Measurements from ENCODE around the gene EFEMP1. TPM values are rescaled to one million over a fixed set of nuclear protein-coding genes. Genes with fewer than 3 reads are reported as not detected.
A peak's percentile ranks its signal among the peaks of the same experiment; 100 is the strongest.

EFEMP1 gene
- total and polyA plus RNA-seq, 12 donors: 15.7 to 157 (median 32.5) TPM

DNA sequence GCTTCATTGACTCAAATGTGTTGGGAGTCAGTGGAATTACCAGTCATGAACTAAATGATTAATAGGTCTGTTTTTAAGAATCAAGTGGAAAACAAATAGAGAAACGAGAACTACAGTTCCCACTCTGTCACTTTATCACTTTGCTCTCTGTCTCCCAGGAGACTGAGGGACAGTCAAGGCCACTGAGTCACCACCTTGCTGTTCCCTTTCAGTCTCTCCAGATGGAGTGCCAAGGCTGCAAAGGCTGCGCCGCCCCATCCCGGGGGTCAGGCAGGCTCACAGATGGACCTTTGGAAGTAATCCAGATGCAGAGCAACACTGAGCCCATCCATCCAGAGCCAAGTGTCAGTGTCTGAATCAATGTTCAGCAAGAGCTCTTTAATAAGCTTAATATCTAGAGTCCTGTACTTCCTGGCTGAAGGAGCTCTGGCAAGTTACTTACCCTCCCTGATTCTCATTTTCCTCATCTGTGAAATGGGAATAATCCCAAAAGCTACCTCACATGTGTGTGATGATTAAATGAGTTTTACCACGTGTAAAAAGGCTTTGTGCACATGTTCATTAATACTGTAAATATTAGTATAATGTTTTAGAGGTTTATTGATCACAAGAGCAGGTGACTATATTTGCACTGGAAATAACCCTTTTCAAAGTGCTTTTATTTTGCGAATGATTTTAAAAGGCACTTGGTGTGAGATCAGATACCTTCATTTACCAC is 43.0 kb upstream of the EFEMP1 start:
- DNase-seq: peak; percentile 19 to 31
- peaks cover 0 to 5% (median 0%) of the 10 kb centered on the region in 11 donors for H3K9me3 ChIP-seq

DNA sequence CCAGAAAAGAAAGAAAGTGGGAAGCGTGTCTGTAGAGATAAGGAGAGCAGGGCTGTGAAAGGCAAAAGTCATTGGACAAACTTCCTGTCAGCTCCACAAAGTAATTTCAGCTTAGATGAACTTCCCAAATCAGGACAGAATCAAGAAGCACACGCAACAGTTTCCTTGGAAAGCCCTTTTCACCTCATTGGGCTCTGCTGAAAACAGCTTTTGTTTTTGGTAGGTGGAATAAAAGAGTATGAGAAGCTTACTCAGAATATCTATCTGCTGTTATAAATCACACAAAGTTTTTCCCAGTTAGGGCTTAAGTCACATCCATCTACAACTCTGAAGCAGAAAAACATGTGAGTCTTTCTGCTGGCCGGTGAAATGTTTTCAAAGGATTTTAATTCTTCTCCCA is 42.4 kb upstream of the EFEMP1 start:
- Histone ChIP-seq H3K27ac (peak overlapping the region in 6 of 10 donors; percentile 14 to 67 (median 49)), H3K36me3 (no peaks in the 10 kb centered on the region), H3K4me3 (no peak overlapping the region), H3K9me3 (peaks cover 0 to 5% (median 0%) of the 10 kb centered on the region in 11 donors), H3K27me3 (peaks cover 0 to 4% (median 0%) of the 10 kb centered on the region in 7 donors), H3K4me1 (peaks cover 0 to 17% (median 3%) of the 10 kb centered on the region in 9 donors)
- DNase-seq: no peak
- intact Hi-C loops (cut with DNase I): loop anchor here in 2 of 10 donors (2.0 to 10.0 kb wide), 2 partner anchors 57 to 201 kb away; no protein-coding TSS in a partner anchor
- WGBS, 2 donors: 28 to 34% methylated on average over 3 of the region's 3 CpGs
- ATAC-seq: peak in 6 of 8 donors; percentile 24 to 66 (median 52)
- TF ChIP-seq, protein P1, sequence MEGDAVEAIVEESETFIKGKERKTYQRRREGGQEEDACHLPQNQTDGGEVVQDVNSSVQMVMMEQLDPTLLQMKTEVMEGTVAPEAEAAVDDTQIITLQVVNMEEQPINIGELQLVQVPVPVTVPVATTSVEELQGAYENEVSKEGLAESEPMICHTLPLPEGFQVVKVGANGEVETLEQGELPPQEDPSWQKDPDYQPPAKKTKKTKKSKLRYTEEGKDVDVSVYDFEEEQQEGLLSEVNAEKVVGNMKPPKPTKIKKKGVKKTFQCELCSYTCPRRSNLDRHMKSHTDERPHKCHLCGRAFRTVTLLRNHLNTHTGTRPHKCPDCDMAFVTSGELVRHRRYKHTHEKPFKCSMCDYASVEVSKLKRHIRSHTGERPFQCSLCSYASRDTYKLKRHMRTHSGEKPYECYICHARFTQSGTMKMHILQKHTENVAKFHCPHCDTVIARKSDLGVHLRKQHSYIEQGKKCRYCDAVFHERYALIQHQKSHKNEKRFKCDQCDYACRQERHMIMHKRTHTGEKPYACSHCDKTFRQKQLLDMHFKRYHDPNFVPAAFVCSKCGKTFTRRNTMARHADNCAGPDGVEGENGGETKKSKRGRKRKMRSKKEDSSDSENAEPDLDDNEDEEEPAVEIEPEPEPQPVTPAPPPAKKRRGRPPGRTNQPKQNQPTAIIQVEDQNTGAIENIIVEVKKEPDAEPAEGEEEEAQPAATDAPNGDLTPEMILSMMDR (IDR thresholded peaks at IDR 0.05): no peak

More for the DNA sequence above, 43.0 kb upstream of the EFEMP1 start:
- peaks cover 0 to 17% (median 3%) of the 10 kb centered on the region in 9 donors for H3K4me1 ChIP-seq
- peak in 7 of 8 donors; percentile 43 to 83 (median 70) for ATAC-seq
- peaks cover 0 to 4% (median 0%) of the 10 kb centered on the region in 7 donors for H3K27me3 ChIP-seq
- peak overlapping the region in 5 of 10 donors; percentile 36 to 67 (median 53) for H3K27ac ChIP-seq
- 39 to 48% methylated on average over 6 of the region's 6 CpGs for WGBS, 2 donors
- TF ChIP-seq, protein P1 (IDR thresholded peaks at IDR 0.05): no peak
- no peaks in the 10 kb centered on the region for H3K36me3 ChIP-seq
- intact Hi-C loops (cut with DNase I): loop anchor here in 2 of 10 donors (2.0 to 10.0 kb wide), 2 partner anchors 58 to 202 kb away; no protein-coding TSS in a partner anchor
- no peak overlapping the region for H3K4me3 ChIP-seq

DNA sequence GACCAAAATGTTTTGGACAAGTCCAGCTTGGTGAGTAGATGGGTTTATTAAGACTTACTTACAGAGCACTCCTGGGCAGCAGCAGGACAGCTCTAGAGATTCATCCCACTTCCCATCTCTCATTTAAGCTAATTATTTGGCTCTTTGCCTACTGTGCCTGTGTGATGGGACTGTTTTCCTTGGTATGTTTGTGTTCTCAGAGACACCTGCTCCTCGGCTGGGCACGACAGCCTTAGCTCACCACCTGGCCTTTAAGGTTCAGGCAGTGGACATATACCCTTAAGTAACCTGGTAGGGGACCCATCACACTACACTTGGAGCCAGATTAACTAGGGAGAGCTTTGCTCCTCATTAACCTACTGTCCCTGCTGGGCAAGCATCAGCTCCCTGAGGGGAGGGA is 41.7 kb upstream of the EFEMP1 start:
- H3K4me1 ChIP-seq: peaks cover 0 to 17% (median 3%) of the 10 kb centered on the region in 9 donors
- TF ChIP-seq, protein P1 (IDR thresholded peaks at IDR 0.05): no peak
- ATAC-seq (peak in 1 of 8 donors; percentile 10), DNase-seq (no peak)
- H3K27ac ChIP-seq: peak overlapping the region in 6 of 10 donors; percentile 14 to 67 (median 49)
- peaks cover 0 to 5% (median 0%) of the 10 kb centered on the region in 11 donors for H3K9me3 ChIP-seq
- intact Hi-C loops (cut with DNase I): loop anchor here in 1 of 10 donors (10.0 kb wide), 1 partner anchor 200 kb away; no protein-coding TSS in a partner anchor
- H3K4me3 ChIP-seq: no peak overlapping the region
- no peaks in the 10 kb centered on the region for H3K36me3 ChIP-seq
- 54 to 68% methylated on average over 2 of the region's 2 CpGs for WGBS, 2 donors
- no peaks in the 10 kb centered on the region for H3K27me3 ChIP-seq

- Histone ChIP-seq H3K4me3 (no peak overlapping the region), H3K4me1 (peaks cover 0 to 17% (median 3%) of the 10 kb centered on the region in 9 donors), H3K36me3 (no peaks in the 10 kb centered on the region), H3K9me3 (no peaks in the 10 kb centered on the region), H3K27me3 (no peaks in the 10 kb centered on the region), H3K27ac (no peak overlapping the region)
- TF ChIP-seq, protein P1 (IDR thresholded peaks at IDR 0.05): no peak
- intact Hi-C loops (cut with DNase I): loop anchor here in 6 of 10 donors (2.0 to 10.0 kb wide), 7 partner anchors 40 to 246 kb away; partner anchors contain the start of gene EFEMP1 (in 1 of the 6)
- no peak for DNase-seq
- WGBS, 2 donors: 56 to 60% methylated on average over 3 of the region's 3 CpGs
- no peak for ATAC-seq
These were observed 39.3 kb upstream of the EFEMP1 start for GRCh38 chr2:55962915-55963314.

All from heart right ventricle (tissue), 16 donors.